Thyroid gland (tissue), 4 donors: ENCODE measurements around the gene IGSF23.

Source experiments
- POLR2A ChIP-seq, 2 donors: fragments of 450-650 bp; IDR thresholded peaks; one replicate each; pipeline ENCODE4 v1.6.1; 2017; ENCODE audit warnings: antibody characterized with exemption in 2 of 2, mild to moderate bottlenecking in 2 of 2, moderate library complexity in 1 of 2
- TF ChIP-seq, protein P1 (sequence below), 6 experiments: fragments of 200-600 bp in 3 of 6; fragments of 450-650 bp in 3 of 6; sonication (generic) in 3 of 6; IDR thresholded peaks; one replicate each; pipeline ENCODE4 v1.5.1; 2016 to 2019; ENCODE audit warnings: antibody characterized with exemption in 6 of 6, mild to moderate bottlenecking in 2 of 6, inconsistent platforms in 1 of 6, moderate library complexity in 1 of 6

DNA sequence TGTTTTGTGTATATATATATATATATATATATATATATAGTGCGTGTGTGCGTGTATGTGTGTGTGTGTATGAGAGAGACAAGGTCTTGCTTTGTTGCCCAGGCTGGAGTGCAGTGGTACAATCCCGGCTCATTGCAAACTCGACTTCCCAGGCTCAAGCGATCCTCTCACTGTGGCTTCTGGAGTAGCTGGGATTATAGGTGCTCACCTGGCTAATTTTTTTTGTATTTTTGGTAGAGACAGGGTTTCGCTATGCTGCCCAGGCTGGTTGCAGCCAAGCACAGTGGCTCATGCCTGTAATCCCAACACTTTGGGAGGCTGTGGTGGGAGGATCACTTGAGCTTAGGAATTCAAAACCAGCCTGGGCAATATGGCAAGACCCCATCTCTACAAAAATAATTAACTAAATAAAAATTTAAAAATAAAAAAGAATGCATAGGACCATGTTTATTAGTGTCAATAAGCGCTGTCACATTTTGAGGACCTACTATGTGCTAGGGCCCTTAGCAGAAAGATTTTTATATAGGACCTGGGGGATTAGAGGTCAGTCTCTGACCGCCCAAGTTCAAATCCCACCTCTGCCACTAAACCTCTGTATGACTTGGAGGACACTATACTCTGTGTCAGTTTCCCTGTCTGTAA is 32.2 kb downstream of the IGSF23 start:
- TF ChIP-seq, protein P1, sequence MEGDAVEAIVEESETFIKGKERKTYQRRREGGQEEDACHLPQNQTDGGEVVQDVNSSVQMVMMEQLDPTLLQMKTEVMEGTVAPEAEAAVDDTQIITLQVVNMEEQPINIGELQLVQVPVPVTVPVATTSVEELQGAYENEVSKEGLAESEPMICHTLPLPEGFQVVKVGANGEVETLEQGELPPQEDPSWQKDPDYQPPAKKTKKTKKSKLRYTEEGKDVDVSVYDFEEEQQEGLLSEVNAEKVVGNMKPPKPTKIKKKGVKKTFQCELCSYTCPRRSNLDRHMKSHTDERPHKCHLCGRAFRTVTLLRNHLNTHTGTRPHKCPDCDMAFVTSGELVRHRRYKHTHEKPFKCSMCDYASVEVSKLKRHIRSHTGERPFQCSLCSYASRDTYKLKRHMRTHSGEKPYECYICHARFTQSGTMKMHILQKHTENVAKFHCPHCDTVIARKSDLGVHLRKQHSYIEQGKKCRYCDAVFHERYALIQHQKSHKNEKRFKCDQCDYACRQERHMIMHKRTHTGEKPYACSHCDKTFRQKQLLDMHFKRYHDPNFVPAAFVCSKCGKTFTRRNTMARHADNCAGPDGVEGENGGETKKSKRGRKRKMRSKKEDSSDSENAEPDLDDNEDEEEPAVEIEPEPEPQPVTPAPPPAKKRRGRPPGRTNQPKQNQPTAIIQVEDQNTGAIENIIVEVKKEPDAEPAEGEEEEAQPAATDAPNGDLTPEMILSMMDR (IDR thresholded peaks at IDR 0.05) = no peak
- no peak for TF ChIP-seq POLR2A (IDR thresholded peaks at IDR 0.05)
